Activated naive CD4-positive, alpha-beta T cell treated with anti-CD3 and anti-CD28 coated beads for 36 hours (primary cell): ENCODE results near the gene PSMD4. TPM values are rescaled to one million over a fixed set of nuclear protein-coding genes. Genes with fewer than 3 reads are reported as not detected.
A peak's percentile ranks its signal among the peaks of the same experiment; 100 is the strongest.

Experiments used
- CTCF ChIA-PET: fragments of 350-600 bp; sonication (Branson Sonifier 250); formaldehyde crosslinking; loops from one replicate; lab custom pipeline; 2021; ENCODE audit warnings: antibody characterized with exemption; lab: Charles Lee
- DNase-seq: peaks from one replicate; pipeline ENCODE4 v3.0.0-alpha.2; 2020
- H3K27ac Mint-ChIP-seq: one replicate; pipeline ENCODE4 v1.8.0; 2021; ENCODE audit warnings: mild to moderate bottlenecking, mixed read lengths
- H3K27me3 Mint-ChIP-seq: one replicate; pipeline ENCODE4 v1.8.0; 2021; ENCODE audit warnings: low read depth, mixed read lengths
- H3K36me3 Mint-ChIP-seq: one replicate; pipeline ENCODE4 v1.8.0; 2021; ENCODE audit warnings: low read depth, mixed read lengths
- H3K4me1 Mint-ChIP-seq: one replicate; pipeline ENCODE4 v1.8.0; 2021; ENCODE audit warnings: low read depth, mixed read lengths
- H3K4me3 Mint-ChIP-seq: one replicate; pipeline ENCODE4 v1.8.0; 2021; ENCODE audit warnings: mild to moderate bottlenecking, moderate library complexity, mixed read lengths
- H3K9me3 Mint-ChIP-seq: one replicate; pipeline ENCODE4 v1.8.0; 2021; ENCODE audit warnings: mixed read lengths
- intact Hi-C: fragments of 100-400 bp; cut with micrococcal nuclease; formaldehyde crosslinking; loops from one replicate; pipeline ENCODE4 v1.15.1; 2023
- total RNA-seq, 2 experiments: library from RNA; stranded (reverse); gene quantifications; one replicate each; pipeline ENCODE4 v1.2.3, GENCODE V29; 2021

PSMD4 gene
- total RNA-seq, 2 experiments from 2014 or later, result 167 to 192 TPM

- Mint-ChIP-seq H3K36me3 (peaks cover 14% of the 10 kb centered on the region), H3K4me3 (no peak overlapping the region), H3K27ac (peak overlapping the region; percentile 92), H3K4me1 (peaks cover 37% of the 10 kb centered on the region), H3K9me3 (no peaks in the 10 kb centered on the region), H3K27me3 (no peaks in the 10 kb centered on the region)
- intact Hi-C loops, result no loop called here
- CTCF ChIA-PET, result interaction anchor here (0.7 to 6.0 kb wide), 6 partner anchors 9 to 86 kb away, joined by 3 to 68 read pairs (median 17); partner anchors contain the start of genes PI4KB, PSMB4 and ZNF687
- DNase-seq, result no peak
Observed at GRCh38 chr1:151312826-151313225, 58.3 kb downstream of the PSMD4 start.

- Mint-ChIP-seq H3K27me3 (no peaks in the 10 kb centered on the region), H3K4me1 (peaks cover 37% of the 10 kb centered on the region), H3K36me3 (peaks cover 14% of the 10 kb centered on the region), H3K27ac (no peak overlapping the region), H3K9me3 (no peaks in the 10 kb centered on the region), H3K4me3 (no peak overlapping the region)
- DNase-seq, result no peak
- CTCF ChIA-PET, result interaction anchor here (4.7 to 6.0 kb wide), 3 partner anchors 13 to 26 kb away, joined by 21 to 68 read pairs (median 43); partner anchors contain the start of gene PI4KB
- intact Hi-C loops, result no loop called here
Observed at GRCh38 chr1:151313501-151313900, 59.0 kb downstream of the PSMD4 start.

GRCh38 chr1:151314137-151314875 is 59.8 kb downstream of the PSMD4 start:
- no peak for DNase-seq
- H3K9me3 Mint-ChIP-seq, result no peaks in the 10 kb centered on the region
- H3K4me1 Mint-ChIP-seq, result peaks cover 38% of the 10 kb centered on the region
- CTCF ChIA-PET, result interaction anchor here (4.7 to 6.0 kb wide), 3 partner anchors 13 to 25 kb away, joined by 21 to 68 read pairs (median 43); partner anchors contain the start of gene PI4KB
- peaks cover 15% of the 10 kb centered on the region for H3K36me3 Mint-ChIP-seq
- H3K27ac Mint-ChIP-seq, result peak overlapping the region; percentile 6
- intact Hi-C loops, result no loop called here
- H3K27me3 Mint-ChIP-seq, result no peaks in the 10 kb centered on the region
- no peak overlapping the region for H3K4me3 Mint-ChIP-seq

GRCh38 chr1:151315565-151316235 is 61.2 kb downstream of the PSMD4 start:
- Mint-ChIP-seq H3K4me1 (peaks cover 43% of the 10 kb centered on the region), H3K4me3 (no peak overlapping the region), H3K27me3 (no peaks in the 10 kb centered on the region), H3K9me3 (no peaks in the 10 kb centered on the region), H3K36me3 (peaks cover 18% of the 10 kb centered on the region), H3K27ac (no peak overlapping the region)
- CTCF ChIA-PET, result interaction anchor here (0.7 to 3.3 kb wide), 3 partner anchors 14 to 233 kb away, joined by 3 to 10 read pairs (median 4); no protein-coding TSS in a partner anchor
- no peak for DNase-seq
- intact Hi-C loops, result no loop called here

Other genes with a start within 250 kb of the PSMD4 start
- gene MINDY1, start 247.8 kb upstream of the PSMD4 start, total RNA-seq, result 10 to 100 TPM; 14.6 to 15.1 TPM
- gene PRUNE1, start 246.3 kb upstream of the PSMD4 start, total RNA-seq, result 10 to 100 TPM; 13.3 to 15.9 TPM
- 1 to 10 TPM; 1.1 to 1.3 TPM for gene BNIPL, start 218.1 kb upstream of the PSMD4 start, total RNA-seq
- gene C1orf56, start 207.0 kb upstream of the PSMD4 start, total RNA-seq, result under 1 TPM; 0.49 to 0.57 TPM
- gene CDC42SE1, start 195.1 kb upstream of the PSMD4 start, total RNA-seq, result 10 to 100 TPM; 98.1 to 99.0 TPM
- 1 to 10 TPM; 3.3 to 3.6 TPM for gene MLLT11, start 194.3 kb upstream of the PSMD4 start, total RNA-seq
- 10 to 100 TPM; 16.1 to 16.2 TPM for gene GABPB2, start 184.0 kb upstream of the PSMD4 start, total RNA-seq
- 1 to 10 TPM; 1.5 to 1.6 TPM for gene SEMA6C, start 108.1 kb upstream of the PSMD4 start, total RNA-seq
- 10 to 100 TPM in 1 of 2 experiments, 1 to 10 TPM in 1; 9.6 to 10.5 TPM for gene TNFAIP8L2, start 98.1 kb upstream of the PSMD4 start, total RNA-seq
- gene LYSMD1, start 88.8 kb upstream of the PSMD4 start, total RNA-seq, result 1 to 10 TPM; 4.5 to 4.8 TPM
- 10 to 100 TPM; 60.5 to 64.2 TPM for gene SCNM1, start 88.6 kb upstream of the PSMD4 start, total RNA-seq
- gene TMOD4, start 78.8 kb upstream of the PSMD4 start, total RNA-seq, result 1 to 10 TPM in 1 of 2 experiments, under 1 TPM in 1; 0.98 to 1.1 TPM
- gene VPS72, start 64.5 kb upstream of the PSMD4 start, total RNA-seq, result 10 to 100 TPM; 49.8 to 56.9 TPM
- gene PIP5K1A, start 56.2 kb upstream of the PSMD4 start, total RNA-seq, result 10 to 100 TPM; 72.6 to 82.5 TPM
- gene ZNF687, start 27.6 kb downstream of the PSMD4 start, total RNA-seq, result 10 to 100 TPM; 20.9 to 22.0 TPM
- gene PI4KB, start 72.7 kb downstream of the PSMD4 start, total RNA-seq, result 10 to 100 TPM; 64.1 to 69.2 TPM
- gene RFX5, start 92.5 kb downstream of the PSMD4 start, total RNA-seq, result 10 to 100 TPM; 62.3 to 63.4 TPM
- not detected for gene SELENBP1, start 118.0 kb downstream of the PSMD4 start, total RNA-seq
- 100 to 1,000 TPM; 394 to 398 TPM for gene PSMB4, start 144.8 kb downstream of the PSMD4 start, total RNA-seq
- gene POGZ, start 204.8 kb downstream of the PSMD4 start, total RNA-seq, result 10 to 100 TPM; 69.7 to 73.7 TPM